A549 (cell line): ENCODE results near the gene MCOLN1. TPM values are rescaled to one million over a fixed set of nuclear protein-coding genes. Genes with fewer than 3 reads are reported as not detected.

Source experiments
- BCL3 ChIP-seq: fragments of >200 bp; sonication (Bioruptor Twin); formaldehyde crosslinking; IDR thresholded peaks from 3 replicates; pipeline ENCODE4 v1.6.1; 2016
- CBX2 ChIP-seq: fragments of 200-600 bp; sonication (generic); IDR thresholded peaks from 2 replicates; pipeline ENCODE4 v1.6.1; 2016; ENCODE audit warnings: low read depth, mild to moderate bottlenecking, borderline replicate concordance
- CBX8 ChIP-seq: fragments of 200-600 bp; sonication (generic); IDR thresholded peaks from 2 replicates; pipeline ENCODE4 v1.6.1; 2016
- ELK1 ChIP-seq: fragments of 150-350 bp; IDR thresholded peaks from 2 replicates; pipeline ENCODE4 v1.6.1; 2014; ENCODE audit warnings: low read depth, mild to moderate bottlenecking, low read length
- EP300 ChIP-seq, 2 experiments: fragments of >200 bp; sonication (Bioruptor Twin); formaldehyde crosslinking; IDR thresholded peaks; 2 replicates in 1 of 2; 3 replicates in 1 of 2; pipeline ENCODE4 v1.6.1; 2016 to 2017
- FOSL2 ChIP-seq, 2 experiments: fragments of 450-650 bp in 1 of 2; fragments of >200 bp in 1 of 2; sonication (Bioruptor Twin) in 1 of 2; formaldehyde crosslinking; IDR thresholded peaks; 2 replicates each; pipeline versions ENCODE4 v1.5.0 to v1.6.1; 2016 to 2020; ENCODE audit warnings: mild to moderate bottlenecking in 1 of 2, moderate library complexity in 1 of 2
- HDAC2 ChIP-seq: fragments of 200-600 bp; sonication (generic); IDR thresholded peaks from 2 replicates; pipeline ENCODE4 v1.6.1; 2016
- HES2 ChIP-seq: fragments of >200 bp; sonication (Bioruptor Twin); formaldehyde crosslinking; IDR thresholded peaks from 2 replicates; pipeline ENCODE4 v1.6.1; 2016
- HMGXB4 ChIP-seq: fragments of 250-450 bp; sonication (Bioruptor Pico); IDR thresholded peaks from 2 replicates; pipeline ENCODE4 v1.5.0; 2021; ENCODE audit warnings: mild to moderate bottlenecking, moderate library complexity, borderline replicate concordance
- JUN ChIP-seq, 2 experiments: fragments of >200 bp; sonication (Bioruptor Twin); formaldehyde crosslinking; IDR thresholded peaks; 2 replicates in 1 of 2; 3 replicates in 1 of 2; pipeline ENCODE4 v1.6.1; 2016 to 2017
- JUNB ChIP-seq: fragments of >200 bp; sonication (Bioruptor Twin); formaldehyde crosslinking; IDR thresholded peaks from 2 replicates; pipeline ENCODE4 v1.6.1; 2016
- NR3C1 ChIP-seq: fragments of >200 bp; sonication (Bioruptor Twin); formaldehyde crosslinking; IDR thresholded peaks from 3 replicates; pipeline ENCODE4 v1.6.1; 2017
- POLR2AphosphoS2 ChIP-seq: conservative IDR thresholded peaks from 2 replicates; pipeline ENCODE4 v1.6.1; 2012; ENCODE audit warnings: low read length, improper control_type of control experiment, inconsistent platforms
- RCOR1 ChIP-seq: fragments of 150-350 bp; IDR thresholded peaks from 2 replicates; pipeline ENCODE4 v1.6.1; 2014; ENCODE audit warnings: antibody characterized with exemption, low read length, low read depth
- REST ChIP-seq: fragments of 200-600 bp; sonication (generic); IDR thresholded peaks from 2 replicates; pipeline ENCODE4 v1.6.1; 2016; ENCODE audit warnings: antibody characterized with exemption, mild to moderate bottlenecking, moderate library complexity
- SMC3 ChIP-seq: fragments of >200 bp; sonication (Bioruptor Twin); formaldehyde crosslinking; IDR thresholded peaks from 3 replicates; pipeline ENCODE4 v1.6.1; 2018; ENCODE audit warnings: inconsistent platforms
- SREBF2 ChIP-seq: fragments of 450-650 bp; IDR thresholded peaks from 2 replicates; pipeline ENCODE4 v1.6.1; 2014; ENCODE audit warnings: mild to moderate bottlenecking, moderate library complexity
- USF2 ChIP-seq: fragments of 450-650 bp; IDR thresholded peaks from 2 replicates; pipeline ENCODE4 v1.6.1; 2014; ENCODE audit warnings: antibody characterized with exemption
- ZFP36 ChIP-seq: fragments of 450-650 bp; IDR thresholded peaks from 2 replicates; pipeline ENCODE4 v1.6.1; 2014; ENCODE audit warnings: borderline replicate concordance; ENCODE audit not compliant: partially characterized antibody
- ZNF302 ChIP-seq: fragments of 250-450 bp; sonication (Bioruptor Pico); IDR thresholded peaks from 2 replicates; pipeline ENCODE4 v1.9.0; 2021; ENCODE audit warnings: inconsistent platforms, mild to moderate bottlenecking, moderate library complexity
- ZSCAN20 ChIP-seq: fragments of 250-450 bp; sonication (Bioruptor Pico); IDR thresholded peaks from 2 replicates; pipeline ENCODE4 v1.8.0; 2022; ENCODE audit warnings: mild to moderate bottlenecking, moderate library complexity
- polyA plus RNA-seq, 4 experiments: library from polyadenylated mRNA; depleted of rRNA in 3 of 4; stranded (reverse); fragments of >200 nt; fragmentation: RNase III in 1 of 4; extraction: RNeasy Plus Mini Kit Qiagen cat#74134 plus additional on column Dnase treatment in 1 of 4; gene quantifications; 2 replicates in 3 of 4; 3 replicates in 1 of 4; pipeline ENCODE4 v1.2.3, GENCODE V29; 2011 to 2017

The MCOLN1 gene
- polyA plus RNA-seq, 2 of the 4 experiments (the other 2 are of a cell fraction) = 13.1 to 13.4 TPM

- TF ChIP-seq HMGXB4 (CRISPR knock-in tag) (no peak), REST (no peak), ZNF302 (CRISPR knock-in tag) (no peak), POLR2AphosphoS2 (no peak), ELK1 (no peak), EP300 (IDR thresholded peaks at IDR 0.05) (no peak), JUNB (no peak), FOSL2 (IDR thresholded peaks at IDR 0.05) (no peak), FOSL2 (CRISPR knock-in tag; IDR thresholded peaks at IDR 0.05) (peak; percentile 58), JUN (IDR thresholded peaks at IDR 0.05) (peak; percentile 27 to 45; a peak in 1 of 5 replicates), SMC3 (0 out of 3 replicates have a peak, but pooled peaks have one; percentile 9), CBX2 (no peak), RCOR1 (no peak), SREBF2 (no peak), NR3C1 (no peak), HES2 (no peak), USF2 (peak; percentile 100), HDAC2 (no peak), CBX8 (no peak), BCL3 (no peak), ZSCAN20 (CRISPR knock-in tag) (no peak), ZFP36 (no peak)
Measured at GRCh38 chr19:7522072-7522922, at the start of gene MCOLN1 (continued).
